ENCODE measurements around the gene TNFAIP8L3.
A peak's percentile ranks its signal among the peaks of the same experiment; 100 is the strongest.

DNA sequence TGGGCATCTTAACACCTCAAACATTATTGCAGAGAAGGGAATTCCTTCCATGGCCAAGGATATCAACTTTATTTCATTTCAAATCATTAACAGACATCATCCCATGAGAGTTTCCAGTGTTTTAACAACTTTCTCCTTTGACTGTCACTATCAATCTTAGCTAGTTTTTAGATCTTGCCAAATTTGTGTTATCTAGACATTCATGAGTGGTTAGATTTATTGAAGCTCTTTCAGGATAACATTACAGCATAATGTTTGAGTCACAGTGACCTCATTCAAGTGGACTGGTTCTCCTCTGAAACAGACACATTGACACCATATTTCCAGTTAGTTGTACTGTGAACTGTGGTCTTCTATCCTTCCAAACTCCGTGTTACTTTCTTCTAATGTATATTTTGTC is 8.6 kb upstream of the TNFAIP8L3 start:
- TF ChIP-seq CTCF (conservative IDR thresholded peaks at IDR 0.05; ENCODE audit: low read depth, low read length) (no peak), CEBPB (IDR thresholded peaks at IDR 0.05; ENCODE audit: low read depth, low read length) (peak; percentile 68), MXI1 (IDR thresholded peaks at IDR 0.05; ENCODE audit: borderline replicate concordance, low read depth, low read length) (no peak), FOS (IDR thresholded peaks at IDR 0.05; ENCODE audit: low read depth, low read length) (peak; percentile 54), POLR2A (IDR thresholded peaks at IDR 0.05; ENCODE audit: low read depth, low read length) (no peak), RAD21 (IDR thresholded peaks at IDR 0.05; ENCODE audit: low read length) (no peak), CHD1 (IDR thresholded peaks at IDR 0.05; ENCODE audit: low read depth, low read length) (no peak), USF2 (IDR thresholded peaks at IDR 0.05; ENCODE audit: low read depth, low read length) (no peak), MAZ (IDR thresholded peaks at IDR 0.05; ENCODE audit: borderline replicate concordance, low read depth, low read length) (no peak), RFX5 (IDR thresholded peaks at IDR 0.05; ENCODE audit: low read depth, low read length) (no peak)
